Measurements from ENCODE around the gene PHKB.

GRCh38 chr16:47483616-47484015 is 22.5 kb downstream of the PHKB start:
- TF ChIP-seq TAF1 (IDR thresholded peaks at IDR 0.05; ENCODE audit: low read depth, low read length) (no peak), POLR2A (IDR thresholded peaks at IDR 0.05; ENCODE audit: low read depth, low read length) (no peak), POLR2AphosphoS5 (IDR thresholded peaks at IDR 0.05; ENCODE audit: low read depth, low read length) (no peak)

All from GM12891 (cell line).